ENCODE results near the gene KNDC1.

KNDC1 gene

DNA sequence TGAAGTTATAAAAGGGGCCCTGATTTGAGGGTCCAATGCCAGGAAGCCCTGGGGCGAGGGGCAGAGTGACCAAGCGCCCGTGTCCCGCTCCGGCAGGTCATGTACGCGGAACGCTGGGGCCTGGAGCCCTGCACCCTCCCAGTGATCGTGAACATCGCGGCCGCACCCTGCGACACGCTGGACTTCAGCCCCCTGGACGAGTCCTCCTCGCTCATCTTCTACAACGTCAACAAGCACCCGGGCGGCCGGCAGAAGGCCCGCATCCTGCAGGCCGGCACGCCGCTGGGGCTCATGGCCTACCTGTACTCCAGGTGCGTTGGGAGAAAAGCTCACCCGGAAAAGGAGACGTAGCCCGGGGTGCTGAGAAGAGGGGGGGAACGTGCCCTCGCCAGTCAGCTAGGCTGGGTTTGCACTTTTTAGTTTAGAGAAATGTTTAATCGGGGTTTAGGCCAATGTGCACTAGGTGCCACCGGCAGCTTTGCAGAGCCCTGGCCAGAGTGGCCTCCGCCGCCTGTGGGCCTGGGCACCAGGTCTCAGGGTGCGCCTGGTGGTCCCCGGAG lies 47.1 kb downstream of the KNDC1 start:
- TF ChIP-seq ZNF274 (IDR thresholded peaks at IDR 0.05; ENCODE audit: low read depth, low read length) (no peak), YY1 (IDR thresholded peaks at IDR 0.05; ENCODE audit: insufficient read depth, insufficient read length) (no peak), SUZ12 (IDR thresholded peaks at IDR 0.05; ENCODE audit: extremely low read depth, insufficient read depth, insufficient read length) (no peak)
- Histone ChIP-seq H3K9me3 (ENCODE audit: insufficient read depth, low read length) (no peaks in the 10 kb centered on the region), H3K4me1 (ENCODE audit: insufficient read depth, insufficient read length) (no peaks in the 10 kb centered on the region), H3K4me3 (ENCODE audit: insufficient read length, low read depth) (no peak overlapping the region), H3K27me3 (ENCODE audit: insufficient read depth, insufficient read length) (no peaks in the 10 kb centered on the region), H3K36me3 (ENCODE audit: insufficient read depth, insufficient read length, low read length) (peaks cover 3% of the 10 kb centered on the region), H3K9ac (ENCODE audit: insufficient read length, low read depth) (no peak overlapping the region)
- DNase-seq (ENCODE audit: low read depth, low spot score) = no peak

DNA sequence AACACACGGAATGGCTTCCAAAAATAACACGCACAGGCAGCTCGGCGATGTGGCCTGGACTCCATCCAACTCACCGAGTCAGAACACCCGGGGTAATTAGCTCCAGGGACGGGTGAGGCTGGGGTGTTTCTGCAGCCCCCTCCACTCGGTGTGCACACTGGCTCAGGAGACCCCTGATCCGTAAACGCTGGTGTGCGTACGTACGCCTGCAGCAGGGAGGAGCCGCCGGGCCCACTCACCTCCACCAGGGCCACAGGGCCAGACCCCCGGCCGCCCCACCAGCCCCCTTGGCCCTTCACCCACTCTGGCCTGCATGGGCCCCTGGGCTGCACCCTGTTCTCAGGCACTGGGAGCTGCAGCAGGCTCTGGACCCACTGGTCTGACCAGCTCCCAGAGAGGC lies 47.6 kb downstream of the KNDC1 start:
- Histone ChIP-seq H3K9ac (ENCODE audit: insufficient read length, low read depth) (no peak overlapping the region), H3K9me3 (ENCODE audit: insufficient read depth, low read length) (no peaks in the 10 kb centered on the region), H3K4me1 (ENCODE audit: insufficient read depth, insufficient read length) (no peaks in the 10 kb centered on the region), H3K36me3 (ENCODE audit: insufficient read depth, insufficient read length, low read length) (peaks cover 3% of the 10 kb centered on the region), H3K27me3 (ENCODE audit: insufficient read depth, insufficient read length) (no peaks in the 10 kb centered on the region), H3K4me3 (ENCODE audit: insufficient read length, low read depth) (no peak overlapping the region)
- TF ChIP-seq YY1 (IDR thresholded peaks at IDR 0.05; ENCODE audit: insufficient read depth, insufficient read length) = no peak
- no peak for TF ChIP-seq ZNF274 (IDR thresholded peaks at IDR 0.05; ENCODE audit: low read depth, low read length)
- TF ChIP-seq SUZ12 (IDR thresholded peaks at IDR 0.05; ENCODE audit: extremely low read depth, insufficient read depth, insufficient read length) = no peak
- no peak for DNase-seq (ENCODE audit: low read depth, low spot score)

DNA sequence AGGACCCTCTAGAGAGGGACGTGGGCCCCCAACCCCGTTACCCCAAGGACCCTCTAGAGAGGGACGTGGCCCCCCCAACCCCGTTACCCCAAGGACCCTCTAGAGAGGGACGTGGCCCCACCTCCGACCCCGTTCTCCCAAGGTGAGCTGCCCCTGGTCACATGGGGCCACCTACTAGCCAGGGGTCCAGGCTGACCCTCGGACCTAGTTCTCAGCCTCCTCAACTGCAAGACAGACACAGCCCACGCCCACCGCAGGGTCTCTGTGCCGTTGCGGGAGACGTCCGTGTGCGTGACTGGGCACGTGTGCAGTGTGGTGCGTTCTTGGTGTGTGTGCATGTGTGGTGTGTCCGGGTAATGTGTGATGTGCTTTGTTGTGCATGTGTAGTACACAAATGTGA lies 48.4 kb downstream of the KNDC1 start:
- Histone ChIP-seq H3K9me3 (ENCODE audit: insufficient read depth, low read length) (no peaks in the 10 kb centered on the region), H3K9ac (ENCODE audit: insufficient read length, low read depth) (no peak overlapping the region), H3K27me3 (ENCODE audit: insufficient read depth, insufficient read length) (no peaks in the 10 kb centered on the region), H3K4me1 (ENCODE audit: insufficient read depth, insufficient read length) (no peaks in the 10 kb centered on the region), H3K4me3 (ENCODE audit: insufficient read length, low read depth) (no peak overlapping the region), H3K36me3 (ENCODE audit: insufficient read depth, insufficient read length, low read length) (peaks cover 3% of the 10 kb centered on the region)
- TF ChIP-seq YY1 (IDR thresholded peaks at IDR 0.05; ENCODE audit: insufficient read depth, insufficient read length) (no peak), ZNF274 (IDR thresholded peaks at IDR 0.05; ENCODE audit: low read depth, low read length) (no peak), SUZ12 (IDR thresholded peaks at IDR 0.05; ENCODE audit: extremely low read depth, insufficient read depth, insufficient read length) (no peak)
- no peak for DNase-seq (ENCODE audit: low read depth, low spot score)

DNA sequence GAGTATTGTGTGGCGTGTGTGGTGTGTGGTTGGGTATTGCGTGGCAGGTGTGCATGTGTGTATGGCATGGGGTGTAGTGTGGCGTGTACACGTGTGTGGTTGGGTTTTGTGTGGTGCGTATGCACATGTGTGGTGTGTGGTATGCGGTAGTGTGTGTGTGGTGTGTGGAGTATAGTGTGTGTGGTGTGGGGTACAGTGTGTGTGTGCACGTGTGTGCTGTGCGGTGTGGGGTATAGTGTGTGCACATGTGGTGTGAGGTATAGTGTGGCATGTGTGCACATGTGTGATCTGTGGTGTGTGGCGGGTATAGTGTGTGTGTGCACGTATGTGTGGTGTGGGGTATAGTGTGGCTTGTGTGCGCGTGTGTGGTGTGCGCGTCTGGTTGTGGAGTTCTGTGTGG lies 49.1 kb downstream of the KNDC1 start:
- no peak for DNase-seq (ENCODE audit: low read depth, low spot score)
- H3K27me3 ChIP-seq (ENCODE audit: insufficient read depth, insufficient read length) = no peaks in the 10 kb centered on the region

DNA sequence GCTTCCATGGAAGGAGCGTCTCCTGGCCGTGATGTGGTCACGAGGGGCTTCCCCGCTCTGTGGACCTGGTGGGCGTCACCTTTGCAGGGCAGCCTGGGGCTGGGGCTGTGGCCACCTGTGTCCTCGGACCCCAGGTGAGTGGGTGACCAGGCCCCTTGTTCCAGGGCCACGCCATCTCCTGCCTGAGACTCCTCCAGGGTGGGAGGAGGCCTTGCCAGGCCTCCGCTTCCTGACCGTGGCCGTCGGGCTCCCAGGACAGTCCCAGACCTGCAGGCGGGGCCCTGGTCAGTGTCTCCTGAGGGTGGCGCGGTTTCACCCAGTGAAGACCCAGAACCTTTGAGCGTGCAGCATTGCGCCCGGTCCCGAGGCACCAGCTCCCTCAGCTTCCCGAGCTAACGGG lies 49.6 kb downstream of the KNDC1 start:
- TF ChIP-seq YY1 (IDR thresholded peaks at IDR 0.05; ENCODE audit: insufficient read depth, insufficient read length) (no peak), SUZ12 (IDR thresholded peaks at IDR 0.05; ENCODE audit: extremely low read depth, insufficient read depth, insufficient read length) (no peak), ZNF274 (IDR thresholded peaks at IDR 0.05; ENCODE audit: low read depth, low read length) (no peak)
- no peak overlapping the region for H3K4me3 ChIP-seq (ENCODE audit: insufficient read length, low read depth)
- no peak overlapping the region for H3K9ac ChIP-seq (ENCODE audit: insufficient read length, low read depth)
- no peaks in the 10 kb centered on the region for H3K36me3 ChIP-seq (ENCODE audit: insufficient read depth, insufficient read length, low read length)
- no peaks in the 10 kb centered on the region for H3K9me3 ChIP-seq (ENCODE audit: insufficient read depth, low read length)
- no peak for DNase-seq (ENCODE audit: low read depth, low spot score)
- no peaks in the 10 kb centered on the region for H3K4me1 ChIP-seq (ENCODE audit: insufficient read depth, insufficient read length)
- no peaks in the 10 kb centered on the region for H3K27me3 ChIP-seq (ENCODE audit: insufficient read depth, insufficient read length)

More for the DNA sequence above, 49.1 kb downstream of the KNDC1 start:
- peaks cover 1% of the 10 kb centered on the region for H3K36me3 ChIP-seq (ENCODE audit: insufficient read depth, insufficient read length, low read length)
- no peak overlapping the region for H3K4me3 ChIP-seq (ENCODE audit: insufficient read length, low read depth)
- no peak for TF ChIP-seq ZNF274 (IDR thresholded peaks at IDR 0.05; ENCODE audit: low read depth, low read length)
- no peak for TF ChIP-seq YY1 (IDR thresholded peaks at IDR 0.05; ENCODE audit: insufficient read depth, insufficient read length)
- no peak for TF ChIP-seq SUZ12 (IDR thresholded peaks at IDR 0.05; ENCODE audit: extremely low read depth, insufficient read depth, insufficient read length)
- H3K4me1 ChIP-seq (ENCODE audit: insufficient read depth, insufficient read length) = no peaks in the 10 kb centered on the region
- no peaks in the 10 kb centered on the region for H3K9me3 ChIP-seq (ENCODE audit: insufficient read depth, low read length)
- no peak overlapping the region for H3K9ac ChIP-seq (ENCODE audit: insufficient read length, low read depth)

DNA sequence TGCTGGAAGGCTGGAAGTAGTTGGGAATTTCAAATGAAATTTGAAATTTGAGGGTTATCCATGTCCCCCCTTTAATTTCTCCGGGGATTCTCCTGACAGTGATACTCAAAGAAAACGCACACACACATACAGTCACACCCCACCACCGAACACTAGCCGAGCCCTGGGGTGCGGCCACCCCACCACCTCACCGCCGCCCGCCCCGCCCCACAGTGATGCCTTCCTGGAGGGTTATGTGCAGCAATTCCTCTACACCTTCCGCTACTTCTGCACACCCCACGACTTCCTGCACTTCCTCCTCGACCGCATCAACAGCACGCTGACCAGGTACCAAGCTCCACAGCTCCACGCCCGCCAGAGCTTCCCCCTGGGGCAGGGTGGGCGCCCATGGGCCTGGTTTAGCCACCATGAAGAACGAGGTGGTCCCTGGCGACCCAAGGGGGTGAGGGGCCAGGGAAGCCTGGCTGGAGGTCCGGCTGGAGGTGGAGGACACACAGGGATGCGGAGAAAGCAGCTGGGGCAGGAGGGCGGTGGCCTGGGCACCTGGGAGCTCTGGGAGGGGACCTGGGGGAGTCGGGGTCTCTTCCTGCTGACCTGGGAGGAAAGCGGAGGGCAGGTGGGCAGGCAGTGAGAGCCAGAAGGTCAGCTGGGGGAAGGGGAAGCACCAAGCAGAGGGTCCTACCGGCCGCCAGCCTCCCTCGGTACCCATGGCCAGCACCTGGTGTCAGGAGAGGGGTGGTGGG lies 50.5 kb downstream of the KNDC1 start:
- Histone ChIP-seq H3K4me1 (ENCODE audit: insufficient read depth, insufficient read length) (no peaks in the 10 kb centered on the region), H3K9me3 (ENCODE audit: insufficient read depth, low read length) (no peaks in the 10 kb centered on the region), H3K27me3 (ENCODE audit: insufficient read depth, insufficient read length) (no peaks in the 10 kb centered on the region), H3K9ac (ENCODE audit: insufficient read length, low read depth) (no peak overlapping the region), H3K4me3 (ENCODE audit: insufficient read length, low read depth) (no peak overlapping the region), H3K36me3 (ENCODE audit: insufficient read depth, insufficient read length, low read length) (no peaks in the 10 kb centered on the region)
- DNase-seq (ENCODE audit: low read depth, low spot score) = no peak
- no peak for TF ChIP-seq ZNF274 (IDR thresholded peaks at IDR 0.05; ENCODE audit: low read depth, low read length)
- no peak for TF ChIP-seq YY1 (IDR thresholded peaks at IDR 0.05; ENCODE audit: insufficient read depth, insufficient read length)

DNA sequence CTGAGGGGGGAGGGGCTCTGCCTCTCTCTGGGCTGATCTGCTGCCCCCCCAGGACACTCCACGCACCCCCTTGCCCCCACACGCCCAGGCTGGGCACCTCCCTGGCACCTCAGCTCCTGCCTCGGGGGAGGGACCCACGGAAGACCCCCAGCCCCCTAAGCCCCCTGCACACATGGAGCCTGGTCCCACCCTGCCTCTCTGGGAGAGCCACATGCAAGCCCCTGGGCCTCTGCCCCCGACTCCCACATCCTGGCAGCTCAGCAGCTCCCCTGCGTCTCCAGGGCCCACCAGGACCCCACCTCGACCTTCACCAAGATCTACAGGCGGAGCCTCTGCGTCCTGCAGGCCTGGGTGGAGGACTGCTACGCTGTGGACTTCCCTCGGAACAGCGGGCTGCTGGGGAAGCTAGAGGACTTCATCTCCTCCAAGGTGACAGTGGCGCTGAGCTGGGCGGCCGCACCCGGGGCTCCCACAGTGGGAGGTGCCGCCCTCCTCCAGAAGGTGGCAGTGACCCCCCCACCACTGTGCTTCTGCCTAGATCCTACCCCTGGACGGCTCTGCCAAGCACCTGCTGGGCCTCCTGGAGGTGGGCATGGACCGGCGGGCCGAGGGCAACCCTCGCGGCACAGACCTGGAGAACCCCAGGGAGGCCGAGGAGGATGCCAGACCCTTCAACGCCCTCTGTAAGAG lies 51.3 kb downstream of the KNDC1 start:
- TF ChIP-seq YY1 (IDR thresholded peaks at IDR 0.05; ENCODE audit: insufficient read depth, insufficient read length) (no peak), ZNF274 (IDR thresholded peaks at IDR 0.05; ENCODE audit: low read depth, low read length) (no peak), SUZ12 (IDR thresholded peaks at IDR 0.05; ENCODE audit: extremely low read depth, insufficient read depth, insufficient read length) (no peak)
- no peaks in the 10 kb centered on the region for H3K36me3 ChIP-seq (ENCODE audit: insufficient read depth, insufficient read length, low read length)
- no peak for DNase-seq (ENCODE audit: low read depth, low spot score)

More for the DNA sequence above, 51.3 kb downstream of the KNDC1 start:
- Histone ChIP-seq H3K9ac (ENCODE audit: insufficient read length, low read depth) (no peak overlapping the region), H3K9me3 (ENCODE audit: insufficient read depth, low read length) (no peaks in the 10 kb centered on the region), H3K27me3 (ENCODE audit: insufficient read depth, insufficient read length) (no peaks in the 10 kb centered on the region), H3K4me1 (ENCODE audit: insufficient read depth, insufficient read length) (no peaks in the 10 kb centered on the region), H3K4me3 (ENCODE audit: insufficient read length, low read depth) (no peak overlapping the region)
